GM12892 (cell line): Measurements from ENCODE around the gene CD81.

Experiments used
- POLR2A ChIP-seq: IDR thresholded peaks from 2 replicates; pipeline ENCODE4 v1.6.1; 2011; ENCODE audit warnings: low read depth, low read length, control low read depth
- POLR2AphosphoS5 ChIP-seq: IDR thresholded peaks from 2 replicates; pipeline ENCODE4 v1.6.1; 2011; ENCODE audit warnings: low read depth, low read length, control low read depth

DNA sequence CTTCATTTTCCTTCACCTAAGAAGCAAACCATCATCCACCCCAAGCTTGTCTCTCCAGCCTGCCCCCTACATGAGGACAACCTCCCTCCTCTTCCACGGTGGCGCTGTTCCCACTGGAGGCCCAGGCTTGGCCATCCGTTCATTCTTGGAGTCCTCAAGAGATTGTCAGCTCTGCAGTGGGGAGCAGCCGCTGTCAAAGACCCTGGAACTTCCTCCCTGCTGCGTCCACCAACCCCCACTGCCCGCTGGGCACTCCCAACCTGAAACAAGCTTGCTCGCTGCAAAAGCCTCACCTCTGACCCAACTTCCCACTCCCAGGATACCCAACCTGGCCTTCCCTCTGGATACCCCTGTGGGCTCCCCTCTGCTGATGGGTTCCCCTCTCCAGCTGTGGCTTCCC, 10.4 kb upstream of the CD81 start:
- TF ChIP-seq POLR2A (no peak), POLR2AphosphoS5 (no peak)
